Kidney capillary endothelial cell (primary cell): ENCODE measurements around the gene OR7A5.
"Not testable (repeated sequence)": the region's sequence is repeated elsewhere in the genome, so short reads cannot be mapped to it uniquely, and the experiment has no call there.

Experiments used
- DNase-seq: peaks from one replicate; pipeline ENCODE4 v3.0.0-alpha.2; 2018; ENCODE audit warnings: low spot score

The OR7A5 gene

DNA sequence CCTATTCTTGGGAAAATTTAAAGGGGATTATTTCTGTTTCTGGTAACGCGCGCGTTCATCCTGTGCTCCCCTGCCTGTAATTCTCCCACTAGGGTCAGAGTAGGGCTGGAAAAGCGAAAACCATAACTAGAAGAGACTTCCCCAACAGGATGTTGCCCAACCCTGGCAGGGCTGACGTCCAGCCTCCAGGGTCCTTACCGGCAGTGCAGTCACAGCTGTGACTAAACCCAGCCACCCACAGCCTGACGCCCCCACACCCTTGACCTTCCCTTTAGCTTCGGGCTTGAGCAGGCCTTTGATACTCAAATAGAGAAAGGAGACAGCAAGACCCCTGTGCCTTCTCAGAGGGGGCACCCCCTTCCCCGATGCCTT is 50.3 kb downstream of the OR7A5 start:
- peak; percentile 13 for DNase-seq

- not testable (repeated sequence) for DNase-seq
Observed at GRCh38 chr19:14783410-14783998, 51.5 kb downstream of the OR7A5 start.

DNA sequence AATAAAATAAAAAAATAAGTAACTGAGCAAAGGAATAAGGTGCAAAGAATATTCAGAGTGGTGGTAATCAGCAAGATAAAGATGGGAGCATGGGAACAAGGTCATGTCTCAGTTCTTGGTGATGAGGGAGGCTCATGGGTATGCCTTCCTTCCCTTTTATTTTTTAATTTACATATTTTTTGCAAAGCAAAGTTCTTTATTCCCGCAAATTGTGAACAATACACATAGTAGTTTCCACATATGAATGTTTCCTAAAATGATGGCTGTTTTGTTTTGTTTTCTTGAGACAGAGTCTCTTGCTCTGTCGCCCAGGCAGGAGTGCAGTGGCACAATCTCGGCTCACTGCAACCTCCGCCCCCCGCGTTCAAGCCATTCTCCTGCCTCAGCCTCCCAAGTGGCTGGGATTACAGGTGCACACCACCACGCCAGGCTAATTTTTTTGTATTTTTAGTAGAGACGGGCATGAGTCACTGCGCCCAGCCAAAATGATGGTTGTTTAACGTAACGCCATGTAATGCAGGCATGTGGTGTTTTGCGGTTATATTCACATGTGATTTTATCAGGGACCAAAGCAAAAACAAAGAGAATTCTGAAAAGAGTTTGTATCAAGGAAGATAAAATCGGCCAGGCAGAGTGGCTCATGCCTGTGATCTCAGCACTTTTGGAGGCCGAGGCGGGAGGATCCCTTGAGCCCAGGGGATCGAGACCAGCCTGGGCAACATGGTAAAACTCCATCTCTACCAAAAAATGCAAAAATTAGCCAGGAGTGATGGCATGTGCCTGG is 52.2 kb downstream of the OR7A5 start:
- no peak for DNase-seq

- DNase-seq, result not testable (repeated sequence)
Observed at GRCh38 chr19:14781713-14782536, 53.1 kb downstream of the OR7A5 start.

DNA sequence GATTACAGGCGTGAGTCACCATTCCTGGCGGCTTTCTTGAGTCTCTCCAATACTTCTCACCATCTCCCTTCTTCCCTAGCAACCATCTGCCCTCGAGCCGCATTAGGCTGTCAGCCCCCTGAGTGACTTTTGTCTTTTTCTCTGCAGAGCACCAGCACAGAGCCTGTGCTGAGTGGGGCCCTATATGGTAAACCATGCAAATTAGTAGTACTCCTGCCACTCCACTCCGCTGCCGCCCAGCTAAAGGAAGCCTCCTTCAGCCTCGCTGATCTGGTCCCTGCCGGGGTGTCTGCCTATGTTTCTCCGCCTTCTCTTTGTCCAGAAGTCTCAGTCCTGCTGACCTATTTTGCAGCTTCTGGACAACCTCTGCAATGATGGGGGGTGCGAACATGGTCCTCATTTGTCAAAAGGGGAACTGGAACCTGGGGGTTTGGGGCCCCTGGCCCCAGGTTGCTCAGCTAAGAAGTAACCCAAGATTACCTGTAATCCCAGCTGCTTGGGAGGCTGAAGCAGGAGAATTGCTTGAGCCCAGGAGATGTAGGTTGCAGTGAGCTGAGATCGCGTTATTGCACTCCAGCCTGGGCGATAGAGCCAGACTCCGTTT is 54.3 kb downstream of the OR7A5 start:
- not testable (repeated sequence) for DNase-seq

DNA sequence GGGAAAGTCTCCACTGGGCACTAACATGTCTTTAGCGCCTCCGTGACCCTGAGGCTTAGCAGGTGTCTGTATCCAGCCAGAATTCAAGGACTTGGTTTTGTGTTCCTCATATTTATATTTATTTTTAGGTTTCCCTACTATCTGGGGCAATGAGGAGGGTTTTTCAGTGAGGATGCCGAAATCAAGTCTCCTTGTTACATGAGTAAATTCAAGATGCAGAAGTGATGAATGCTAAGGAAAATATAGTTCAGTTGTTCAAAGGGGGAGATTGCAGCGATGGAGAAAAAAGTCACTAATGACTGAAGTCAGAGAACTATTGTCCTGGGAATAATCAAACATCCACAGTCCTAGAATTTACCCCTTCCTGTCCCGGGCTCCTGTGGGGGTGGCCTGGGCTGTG is 55.8 kb downstream of the OR7A5 start:
- DNase-seq, result no peak

- DNase-seq, result not testable (repeated sequence)
Observed at GRCh38 chr19:14778110-14778845, 56.7 kb downstream of the OR7A5 start, which contains the start of gene ADGRE2. ADGRE2 (minus strand) TSS chr19:14778560; CDS start chr19:14776756, 1,804 bp downstream.

DNA sequence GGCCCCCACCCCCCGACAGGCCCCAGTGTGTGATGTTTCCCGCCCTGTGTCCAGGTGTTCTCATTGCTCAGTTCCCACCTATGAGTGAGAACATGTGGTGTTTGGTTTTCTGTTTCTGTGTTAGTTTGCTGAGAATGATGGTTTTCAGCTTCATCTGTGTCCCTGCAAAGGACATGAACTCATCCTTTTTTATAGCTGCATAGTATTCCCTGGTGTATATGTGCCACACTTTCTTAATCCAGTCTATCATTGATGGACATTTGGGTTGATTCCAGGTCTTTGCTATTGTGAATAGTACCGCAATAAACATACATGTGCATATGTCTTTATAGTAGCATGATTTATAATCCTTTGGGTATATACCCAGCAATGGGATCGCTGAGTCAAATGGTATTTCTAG is 57.3 kb downstream of the OR7A5 start:
- DNase-seq, result not testable (repeated sequence)
